GM12864 (cell line): ENCODE results near the gene CUEDC1.

Experiments
- DNase-seq: peaks from one replicate; pipeline ENCODE4 v3.0.0-alpha.2; 2011; ENCODE audit warnings: low read depth
- H3K4me3 ChIP-seq: 2 replicates; pipeline ENCODE4 v1.5.1; 2011; ENCODE audit warnings: mild to moderate bottlenecking, low read depth, low read length, control low read depth
- CTCF ChIP-seq: IDR thresholded peaks from 2 replicates; pipeline ENCODE4 v1.5.1; 2011; ENCODE audit warnings: low read depth, mild to moderate bottlenecking, moderate library complexity, low read length, control low read depth, inconsistent platforms; ENCODE audit errors: missing control alignments

Gene CUEDC1

GRCh38 chr17:57873261-57874057 is 81.8 kb downstream of the CUEDC1 start:
- TF ChIP-seq CTCF = no peak

GRCh38 chr17:57872536-57872935 is 82.7 kb downstream of the CUEDC1 start:
- H3K4me3 ChIP-seq = no peak overlapping the region
- DNase-seq = no peak
- TF ChIP-seq CTCF = no peak

More at GRCh38 chr17:57873261-57874057, 81.8 kb downstream of the CUEDC1 start:
- DNase-seq = no peak
- no peak overlapping the region for H3K4me3 ChIP-seq

GRCh38 chr17:57871863-57872262 is 83.3 kb downstream of the CUEDC1 start:
- DNase-seq = no peak
- H3K4me3 ChIP-seq = no peak overlapping the region
- no peak for TF ChIP-seq CTCF

GRCh38 chr17:57871155-57871554 is 84.1 kb downstream of the CUEDC1 start:
- DNase-seq = no peak
- no peak overlapping the region for H3K4me3 ChIP-seq
- TF ChIP-seq CTCF = no peak

GRCh38 chr17:57870283-57870635 is 85.0 kb downstream of the CUEDC1 start:
- no peak for DNase-seq
- no peak overlapping the region for H3K4me3 ChIP-seq
- no peak for TF ChIP-seq CTCF

- no peak for TF ChIP-seq CTCF
- no peak for DNase-seq
- no peak overlapping the region for H3K4me3 ChIP-seq
Observed at GRCh38 chr17:57869617-57870282, 85.5 kb downstream of the CUEDC1 start.
